ENCODE data around the gene ZBTB4.

ZBTB4 gene

DNA sequence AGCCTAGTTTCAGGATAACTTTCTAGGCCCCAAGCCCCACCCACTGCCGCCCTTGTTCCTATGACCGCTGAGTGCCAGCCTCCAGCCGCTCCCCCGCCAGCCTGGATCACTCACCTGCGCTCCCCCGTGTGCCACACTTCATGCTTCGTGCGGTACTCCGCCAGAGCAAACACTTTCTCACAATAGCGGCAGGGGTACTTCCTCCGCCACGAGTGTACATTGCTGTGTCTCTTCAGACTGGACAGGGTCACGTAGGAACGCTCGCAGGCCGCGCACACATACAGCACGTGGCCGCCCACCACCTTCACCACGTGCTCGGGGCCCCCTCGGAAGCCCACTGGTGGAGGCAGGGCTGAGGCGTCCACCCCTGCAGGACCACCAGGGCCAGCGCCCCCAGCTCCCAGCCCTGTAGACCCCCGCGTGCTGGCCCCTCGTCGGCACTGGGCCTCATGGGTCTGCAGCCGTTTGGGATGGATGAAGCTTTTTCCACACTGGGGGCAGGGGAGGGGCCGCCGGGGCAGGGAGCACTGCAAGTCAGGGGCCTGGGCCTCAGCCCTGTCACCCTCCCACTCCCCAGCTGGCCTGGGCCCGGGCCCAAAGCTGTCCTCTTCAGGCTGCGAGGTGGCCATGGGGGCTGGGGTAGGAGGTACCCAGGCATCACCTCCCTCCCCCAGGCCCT, 13.7 kb downstream of the ZBTB4 start:
- TF ChIP-seq NFIC (IDR thresholded peaks at IDR 0.05): no peak

DNA sequence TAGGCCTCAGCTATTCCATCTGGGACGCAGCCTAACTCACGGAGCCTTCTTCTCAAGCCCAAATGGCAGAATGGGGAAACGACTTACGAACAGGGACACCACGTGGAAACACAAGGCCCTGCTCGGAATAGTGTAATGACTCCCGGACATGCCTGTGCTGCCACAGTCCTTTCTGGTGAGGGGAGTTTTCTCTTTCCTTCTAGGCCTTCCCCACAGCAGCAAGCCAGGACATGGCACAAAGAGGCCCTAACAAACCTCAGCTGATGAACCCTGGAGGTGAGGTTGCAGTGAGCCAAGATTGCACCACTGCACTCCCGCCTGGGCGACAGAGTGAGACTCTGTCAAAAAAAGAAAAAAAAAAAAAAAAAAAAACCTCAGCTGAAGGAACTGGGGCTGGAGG, 15.3 kb downstream of the ZBTB4 start:
- no peak for TF ChIP-seq TAF1 (IDR thresholded peaks at IDR 0.05; ENCODE audit: low read depth)
- TF ChIP-seq, protein P1, sequence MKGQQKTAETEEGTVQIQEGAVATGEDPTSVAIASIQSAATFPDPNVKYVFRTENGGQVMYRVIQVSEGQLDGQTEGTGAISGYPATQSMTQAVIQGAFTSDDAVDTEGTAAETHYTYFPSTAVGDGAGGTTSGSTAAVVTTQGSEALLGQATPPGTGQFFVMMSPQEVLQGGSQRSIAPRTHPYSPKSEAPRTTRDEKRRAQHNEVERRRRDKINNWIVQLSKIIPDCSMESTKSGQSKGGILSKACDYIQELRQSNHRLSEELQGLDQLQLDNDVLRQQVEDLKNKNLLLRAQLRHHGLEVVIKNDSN (IDR thresholded peaks at IDR 0.05): no peak
- TF ChIP-seq NFIC (IDR thresholded peaks at IDR 0.05): no peak
- TF ChIP-seq CREB1 (IDR thresholded peaks at IDR 0.05; ENCODE audit: low read depth): no peak
- TF ChIP-seq MAX (IDR thresholded peaks at IDR 0.05): no peak
- TF ChIP-seq TEAD4 (IDR thresholded peaks at IDR 0.05): no peak
- no peak for TF ChIP-seq ZBTB7A (IDR thresholded peaks at IDR 0.05; ENCODE audit: low read depth)
- TF ChIP-seq RAD21 (IDR thresholded peaks at IDR 0.05; ENCODE audit: low read depth): no peak
- no peak for TF ChIP-seq TCF12 (IDR thresholded peaks at IDR 0.05; ENCODE audit: low read depth)
- no peak for TF ChIP-seq CEBPB (IDR thresholded peaks at IDR 0.05)
- no peak for TF ChIP-seq REST (IDR thresholded peaks at IDR 0.05; ENCODE audit: low read depth)
- TF ChIP-seq FOXM1 (IDR thresholded peaks at IDR 0.05; ENCODE audit: borderline replicate concordance, low read depth): no peak
- no peak for TF ChIP-seq EGR1 (IDR thresholded peaks at IDR 0.05)
- no peak for TF ChIP-seq EP300 (IDR thresholded peaks at IDR 0.05; ENCODE audit: borderline replicate concordance)
- TF ChIP-seq YY1 (IDR thresholded peaks at IDR 0.05; ENCODE audit: low read depth): no peak

- no peak for TF ChIP-seq ZBTB7A (IDR thresholded peaks at IDR 0.05; ENCODE audit: low read depth)
- no peak for TF ChIP-seq CEBPB (IDR thresholded peaks at IDR 0.05)
- TF ChIP-seq NFIC (IDR thresholded peaks at IDR 0.05): no peak
- no peak for TF ChIP-seq YY1 (IDR thresholded peaks at IDR 0.05; ENCODE audit: low read depth)
- no peak for TF ChIP-seq MAX (IDR thresholded peaks at IDR 0.05)
- no peak for TF ChIP-seq TEAD4 (IDR thresholded peaks at IDR 0.05)
- TF ChIP-seq TAF1 (IDR thresholded peaks at IDR 0.05; ENCODE audit: low read depth): no peak
- no peak for TF ChIP-seq TCF12 (IDR thresholded peaks at IDR 0.05; ENCODE audit: low read depth)
- TF ChIP-seq, protein P1 (IDR thresholded peaks at IDR 0.05): no peak
- no peak for TF ChIP-seq EGR1 (IDR thresholded peaks at IDR 0.05)
- TF ChIP-seq RAD21 (IDR thresholded peaks at IDR 0.05; ENCODE audit: low read depth): no peak
- no peak for TF ChIP-seq REST (IDR thresholded peaks at IDR 0.05; ENCODE audit: low read depth)
- no peak for TF ChIP-seq EP300 (IDR thresholded peaks at IDR 0.05; ENCODE audit: borderline replicate concordance)
These were observed 16.0 kb downstream of the ZBTB4 start for GRCh38 chr17:7463372-7463846.

- TF ChIP-seq MAX (IDR thresholded peaks at IDR 0.05) (no peak), REST (IDR thresholded peaks at IDR 0.05; ENCODE audit: low read depth) (no peak), EP300 (IDR thresholded peaks at IDR 0.05; ENCODE audit: borderline replicate concordance) (no peak), FOXM1 (IDR thresholded peaks at IDR 0.05; ENCODE audit: borderline replicate concordance, low read depth) (no peak), YY1 (IDR thresholded peaks at IDR 0.05; ENCODE audit: low read depth) (no peak), ZBTB7A (IDR thresholded peaks at IDR 0.05; ENCODE audit: low read depth) (no peak), EGR1 (IDR thresholded peaks at IDR 0.05) (no peak), NFIC (IDR thresholded peaks at IDR 0.05) (no peak), RAD21 (IDR thresholded peaks at IDR 0.05; ENCODE audit: low read depth) (no peak), TAF1 (IDR thresholded peaks at IDR 0.05; ENCODE audit: low read depth) (no peak)
- TF ChIP-seq, protein P1 (IDR thresholded peaks at IDR 0.05): no peak
These were observed 16.7 kb downstream of the ZBTB4 start for GRCh38 chr17:7462474-7463371.
